Iris pigment epithelial cell (primary cell): ENCODE measurements around the gene WNK2.
"Not testable (repeated sequence)": the region's sequence is repeated elsewhere in the genome, so short reads cannot be mapped to it uniquely, and the experiment has no call there.

Experiments
- DNase-seq: peaks from one replicate; pipeline ENCODE4 v3.0.0-alpha.2; 2011; ENCODE audit warnings: low read depth

Gene WNK2

GRCh38 chr9:93307468-93308157 lies 123.7 kb downstream of the WNK2 start:
- DNase-seq, result no peak

GRCh38 chr9:93308158-93308602 lies 124.2 kb downstream of the WNK2 start:
- DNase-seq, result no peak

DNA sequence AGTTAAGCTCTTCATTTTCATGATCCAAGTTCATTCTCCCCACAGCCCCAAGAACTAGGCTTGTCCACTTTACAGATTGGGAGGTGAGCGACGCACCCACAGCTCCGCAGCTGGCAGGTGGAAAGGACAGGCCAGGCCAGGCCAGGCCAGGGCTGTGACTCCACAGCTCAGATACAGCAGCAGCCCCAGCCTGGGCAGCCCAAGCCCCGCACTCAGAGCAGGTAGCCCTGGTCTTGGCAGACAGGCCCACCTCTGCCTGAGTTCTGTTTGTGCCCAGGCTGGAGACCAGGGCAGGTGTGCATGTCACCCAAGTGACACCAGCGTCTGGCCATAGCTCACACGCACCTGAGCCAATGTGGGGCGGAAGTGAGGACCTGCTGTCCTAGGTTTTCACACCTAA lies 124.7 kb downstream of the WNK2 start:
- no peak for DNase-seq

- DNase-seq, result no peak
Measured at GRCh38 chr9:93309889-93310425, 126.0 kb downstream of the WNK2 start.

DNA sequence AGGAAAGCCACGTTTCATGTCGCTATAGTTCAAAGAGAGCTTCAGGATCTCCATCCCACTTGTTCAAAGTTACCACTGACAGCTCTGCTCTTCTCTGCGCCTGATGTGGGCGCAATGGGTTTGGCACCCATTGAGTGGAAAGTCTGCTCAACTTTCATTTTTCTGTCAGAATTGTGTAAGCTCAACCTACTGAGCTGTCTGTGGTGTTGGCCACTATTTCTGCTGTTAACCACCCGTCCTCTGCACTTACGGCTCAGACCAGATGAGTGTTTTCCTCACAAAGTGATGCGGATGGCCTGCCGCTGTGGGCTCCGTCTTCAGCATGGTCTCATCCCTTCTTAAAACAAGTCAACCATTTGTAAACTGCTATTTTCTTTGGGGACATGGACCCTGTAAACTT lies 131.2 kb downstream of the WNK2 start:
- no peak for DNase-seq

DNA sequence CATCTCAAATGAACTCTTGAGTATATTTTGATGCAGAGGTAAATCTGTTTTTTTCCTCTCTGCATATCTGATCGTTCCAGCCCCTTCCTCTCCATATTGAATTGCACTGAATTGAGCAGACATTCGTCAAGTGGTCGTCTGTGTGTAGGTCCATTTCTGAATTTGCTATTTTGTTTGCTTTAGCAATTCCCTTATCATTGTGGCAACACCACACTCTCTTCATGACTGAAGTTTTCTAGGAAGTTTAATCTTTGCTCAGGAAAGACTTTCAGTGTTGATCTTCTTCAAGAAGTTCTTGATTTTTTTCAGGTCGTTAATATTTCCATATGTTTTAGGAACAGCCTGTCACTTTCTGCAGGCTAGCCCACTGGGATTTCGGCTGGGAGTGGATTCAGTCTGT lies 132.0 kb downstream of the WNK2 start:
- DNase-seq, result no peak

DNA sequence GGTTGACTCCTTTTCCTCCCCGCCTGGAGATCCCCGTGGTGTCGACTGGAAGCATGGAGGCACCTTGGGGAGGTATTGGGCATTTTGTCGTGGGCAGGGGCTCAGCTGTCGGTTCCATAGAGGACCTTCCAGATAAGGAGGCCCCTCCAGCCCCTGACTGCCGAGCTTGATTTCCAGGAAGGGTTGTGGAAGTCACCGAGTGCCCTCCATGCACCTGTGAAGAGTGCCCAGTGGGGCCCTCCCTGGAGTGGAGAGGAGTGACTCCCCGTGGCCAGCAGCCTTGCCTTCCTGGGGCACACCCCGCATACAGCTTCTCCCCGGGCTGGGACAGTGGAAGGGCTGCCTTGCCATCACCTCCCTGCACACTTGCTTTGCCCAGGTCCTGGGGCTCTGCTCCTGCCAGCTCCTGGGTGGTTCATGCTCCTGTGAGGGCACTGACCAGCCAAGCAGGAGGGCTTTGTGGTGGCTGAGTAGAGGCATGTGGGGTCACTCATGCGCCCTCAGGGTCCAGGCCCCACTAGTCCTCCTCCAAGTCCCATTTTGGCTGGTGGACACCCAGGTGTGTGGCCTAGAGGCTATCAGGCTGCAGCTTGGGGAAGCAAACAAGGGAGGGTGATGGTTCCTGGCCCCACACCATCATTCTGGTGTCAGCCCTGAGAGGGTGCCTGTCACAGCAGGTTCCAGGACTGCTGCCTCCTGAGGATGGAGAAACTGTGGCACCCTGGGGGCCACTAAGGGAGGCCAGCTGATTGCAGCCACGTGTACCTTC lies 133.0 kb downstream of the WNK2 start:
- DNase-seq, result no peak

GRCh38 chr9:93317495-93318094 lies 133.7 kb downstream of the WNK2 start:
- DNase-seq, result no peak

- no peak for DNase-seq
Measured at GRCh38 chr9:93318480-93318879, 134.5 kb downstream of the WNK2 start.

GRCh38 chr9:93319301-93319991 lies 135.5 kb downstream of the WNK2 start:
- no peak for DNase-seq

GRCh38 chr9:93319992-93320500 lies 136.1 kb downstream of the WNK2 start:
- DNase-seq, result no peak

DNA sequence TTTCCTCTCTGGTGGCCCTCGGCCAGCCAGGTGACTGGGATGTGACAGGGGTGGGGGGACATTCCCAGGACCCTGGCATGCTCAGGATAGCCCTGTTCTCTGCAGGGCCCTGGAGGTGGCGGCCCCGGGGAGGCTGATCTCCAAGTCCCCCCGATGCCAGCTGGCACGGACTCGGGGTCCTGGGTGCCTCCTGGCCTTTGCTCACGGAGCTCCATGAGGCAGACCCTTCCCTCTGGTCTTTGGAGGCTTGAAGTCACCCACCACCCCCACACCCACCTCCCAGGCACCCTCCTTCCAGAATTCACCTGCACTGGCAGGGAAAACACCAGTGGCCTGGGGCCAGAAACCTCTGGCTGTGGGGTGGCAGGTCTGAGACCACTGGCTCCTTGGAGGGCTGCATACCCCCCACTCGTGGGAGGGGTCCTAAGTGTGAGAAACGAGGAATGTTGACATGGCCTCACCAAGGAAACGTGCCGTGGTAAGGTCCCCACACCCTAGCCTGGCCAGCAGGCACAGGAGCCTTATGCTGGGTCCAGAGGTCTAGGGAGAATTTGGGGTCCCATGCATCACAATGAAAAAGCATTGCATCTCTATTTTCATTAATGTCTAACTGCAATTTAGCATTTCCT lies 136.8 kb downstream of the WNK2 start:
- no peak for DNase-seq

DNA sequence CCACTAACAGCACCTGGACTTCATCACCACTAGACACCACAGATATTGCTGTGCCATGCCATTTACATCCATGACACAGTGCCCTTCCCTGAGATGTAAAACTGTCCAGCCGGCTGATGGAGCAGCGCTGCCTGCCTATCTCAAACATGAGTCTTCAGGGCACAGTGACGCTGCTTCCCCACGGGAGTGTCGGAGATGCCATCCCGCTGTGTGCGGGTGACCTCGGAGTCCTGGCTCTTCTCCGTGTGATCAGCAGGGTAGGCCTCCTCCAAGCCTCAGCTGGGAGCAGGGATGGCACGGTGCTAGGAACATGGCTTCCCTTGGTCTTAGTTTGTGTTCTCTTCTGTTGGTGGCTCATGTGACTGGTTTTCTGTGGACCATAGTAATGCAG lies 137.3 kb downstream of the WNK2 start:
- no peak for DNase-seq

GRCh38 chr9:93323446-93323954 lies 139.6 kb downstream of the WNK2 start:
- not testable (repeated sequence) for DNase-seq

- DNase-seq, result no peak
Measured at GRCh38 chr9:93324191-93324834, 140.4 kb downstream of the WNK2 start.

DNA sequence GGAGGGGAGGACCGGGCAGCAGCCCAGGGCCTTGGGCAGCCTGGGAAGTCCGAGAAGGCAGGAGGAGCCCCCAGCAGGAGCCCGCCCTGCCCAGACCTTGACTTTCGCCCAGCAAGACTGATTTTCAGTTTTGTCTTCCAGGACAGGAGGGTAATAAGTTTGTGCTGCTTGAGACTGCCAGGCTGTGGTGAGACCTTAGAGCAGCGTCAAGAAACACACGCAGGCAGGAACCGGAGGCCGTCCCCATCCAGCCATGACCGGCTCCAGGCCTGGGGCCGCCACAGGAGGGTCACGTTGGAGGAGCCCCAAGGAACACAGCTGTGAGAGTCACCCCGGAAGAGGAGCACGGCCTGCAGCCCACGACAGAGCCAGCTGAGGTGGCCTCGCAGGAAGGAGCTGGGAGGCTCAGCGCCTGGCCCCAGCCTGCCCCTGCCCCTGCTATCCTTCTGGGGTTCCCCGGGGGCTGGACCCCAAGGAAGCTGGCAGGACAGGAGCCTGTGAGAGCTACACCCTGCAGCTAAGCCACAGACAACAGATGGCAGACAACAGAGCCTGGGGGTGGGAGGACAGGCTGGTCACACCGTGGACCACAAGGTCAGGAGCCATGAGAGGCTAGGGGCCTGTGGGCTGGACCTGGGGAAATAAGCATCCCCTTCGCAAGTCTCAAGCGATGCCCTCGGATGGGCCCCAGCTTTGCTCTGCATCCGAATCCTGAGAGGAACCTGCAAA lies 141.5 kb downstream of the WNK2 start:
- no peak for DNase-seq

DNA sequence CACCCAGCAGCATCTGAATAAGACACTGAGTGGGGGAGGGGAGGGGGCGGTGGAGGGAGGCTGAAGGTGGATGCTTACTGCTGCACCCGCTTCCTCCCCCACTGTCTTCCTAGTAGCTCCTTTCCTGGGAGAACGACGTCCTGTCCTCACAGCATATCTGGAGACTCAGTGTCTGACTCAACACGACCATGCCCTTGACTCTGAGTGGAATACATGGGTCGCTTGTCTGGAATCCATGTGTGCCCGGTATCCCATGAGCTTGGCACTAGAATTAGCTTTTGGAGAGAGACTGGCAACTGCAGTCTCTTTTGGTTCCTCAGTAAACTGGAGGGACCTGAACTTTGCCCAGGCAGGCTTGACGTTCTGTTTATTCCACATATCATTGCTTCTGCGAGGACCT lies 142.1 kb downstream of the WNK2 start:
- no peak for DNase-seq

DNA sequence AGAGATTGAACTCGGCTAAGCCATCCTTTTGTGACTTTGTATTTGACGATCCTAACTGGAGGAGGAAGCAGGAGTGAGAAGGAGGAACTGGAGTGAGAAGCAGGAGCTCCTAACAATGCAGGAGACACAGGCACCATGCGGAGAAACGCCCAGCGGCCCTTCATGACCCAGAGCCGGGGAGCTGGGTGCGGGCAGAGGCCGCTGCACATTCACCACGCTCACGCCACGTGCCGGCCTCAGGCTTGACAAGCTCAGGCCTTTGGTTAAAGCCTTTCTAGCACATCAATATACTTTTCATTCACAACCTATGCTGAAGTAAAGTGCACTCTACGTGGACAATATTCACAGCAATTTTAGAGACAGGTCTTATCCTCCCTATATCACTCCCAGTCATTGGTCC lies 142.7 kb downstream of the WNK2 start:
- no peak for DNase-seq

DNA sequence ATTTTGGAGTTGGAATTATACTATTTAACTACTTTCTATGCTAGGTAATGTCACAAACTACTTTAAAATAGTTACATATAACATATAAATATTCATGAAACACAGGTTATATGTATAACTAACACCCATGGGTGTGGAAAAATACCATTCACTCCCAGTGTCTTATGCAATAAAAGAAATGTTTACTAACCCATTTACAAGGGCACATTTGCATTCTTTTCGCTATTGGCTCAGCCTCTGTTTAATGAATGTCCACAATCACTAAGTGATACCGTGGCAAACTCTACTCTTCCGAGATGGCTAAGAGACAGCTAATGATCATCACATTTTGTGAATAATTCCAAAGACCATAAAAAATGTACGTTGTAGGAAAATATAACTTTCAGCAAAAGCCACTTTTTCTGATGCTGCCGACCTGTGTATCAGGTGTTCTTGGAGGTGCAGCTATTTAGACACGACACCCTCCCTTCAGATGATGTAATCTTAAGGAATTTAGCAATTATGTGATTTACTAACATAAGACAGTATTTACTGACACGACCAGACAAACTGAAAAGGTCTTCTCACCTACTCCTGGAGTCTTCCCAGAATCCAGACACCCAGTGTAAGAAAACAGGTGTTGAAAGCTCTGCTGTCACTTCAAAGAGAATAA lies 145.8 kb downstream of the WNK2 start:
- DNase-seq, result no peak

- DNase-seq, result no peak
Measured at GRCh38 chr9:93332317-93332716, 148.4 kb downstream of the WNK2 start.
